ENCODE results near the gene TMEM151B.
"Not testable (repeated sequence)": the region's sequence is repeated elsewhere in the genome, so short reads cannot be mapped to it uniquely, and the experiment has no call there.

- not testable (repeated sequence) for TF ChIP-seq CTCF (conservative IDR thresholded peaks at IDR 0.05; ENCODE audit: low read depth, low read length); EZH2 (IDR thresholded peaks at IDR 0.05; ENCODE audit: borderline replicate concordance, low read depth, low read length, poor library complexity, severe bottlenecking)
Observed at GRCh38 chr6:44317136-44317631, 46.9 kb downstream of the TMEM151B start.
